GM12878 (cell line): ENCODE measurements around the gene PPP1R10. TPM values are rescaled to one million over a fixed set of nuclear protein-coding genes. Genes with fewer than 3 reads are reported as not detected.

Source experiments
- ATAC-seq: fragments of 200-7000 bp; cut with Tn5 transposase; 3 replicates; pipeline ENCODE4 v1.9.1; 2020; ENCODE audit warnings: mild to moderate bottlenecking, moderate library complexity
- BruUV-seq: library from RNA; stranded (reverse); fragments of 400-500 nt; replicated peaks from 2 replicates; lab custom pipeline; 2021; lab: Mats Ljungman, UMichigan
- CTCF ChIA-PET: fragments of 300-600 bp; sonication (Branson Sonifier 250); formaldehyde crosslinking; extraction: SDS; loops from one replicate; lab custom pipeline; 2021; ENCODE audit warnings: inconsistent platforms; lab: Yijun Ruan, JAX
- POLR2A ChIA-PET: fragments of 350-600 bp; formaldehyde crosslinking; extraction: SDS; loops from one replicate; lab custom pipeline; 2021; ENCODE audit warnings: inconsistent platforms; lab: Charles Lee
- RAD21 ChIA-PET: fragments of 300-600 bp; sonication (Branson Sonifier 250); formaldehyde crosslinking; loops from one replicate; lab custom pipeline; 2023; ENCODE audit warnings: antibody characterized with exemption; ENCODE audit not compliant: unreplicated experiment; lab: Charles Lee
- SMC1A ChIA-PET: fragments of 300-600 bp; sonication (Branson Sonifier 250); formaldehyde crosslinking; loops from one replicate; lab custom pipeline; 2023; ENCODE audit not compliant: unreplicated experiment, uncharacterized antibody; lab: Charles Lee
- DNase-seq: peaks from one replicate; pipeline ENCODE4 v3.0.0-alpha.2; 2011; ENCODE audit warnings: low read depth, low spot score
- FAIRE-seq: peaks from 3 replicates; lab custom pipeline; 2011; peaks lifted over from hg19 to GRCh38; lab: Jason Lieb, UNC
- H2AFZ ChIP-seq: 2 replicates; pipeline ENCODE4 v1.6.0; 2011; ENCODE audit warnings: low read depth, low read length, control low read depth; ENCODE audit not compliant: control insufficient read depth
- H3K27ac ChIP-seq: 2 replicates; pipeline ENCODE4 v1.5.1; 2011; ENCODE audit warnings: control low read depth; ENCODE audit not compliant: control insufficient read depth, insufficient read depth
- H3K27me3 ChIP-seq, 2 experiments: replicated peaks in 1 of 2; 2 replicates each; pipeline versions ENCODE4 v1.6.0 to v1.6.1; 2011; ENCODE audit warnings: low read length in 1 of 2; ENCODE audit not compliant: control insufficient read depth in 2 of 2, insufficient read depth in 2 of 2
- H3K36me3 ChIP-seq, 2 experiments: 2 replicates each; pipeline ENCODE4 v1.5.1; 2011; ENCODE audit warnings: low read length in 1 of 2; ENCODE audit not compliant: control insufficient read depth in 2 of 2, insufficient read depth in 2 of 2
- H3K4me1 ChIP-seq: 2 replicates; pipeline ENCODE4 v1.6.1; 2011; ENCODE audit warnings: mild to moderate bottlenecking, low read length, moderate library complexity, mixed read lengths; ENCODE audit not compliant: control insufficient read depth, insufficient read depth
- H3K4me2 ChIP-seq: 2 replicates; pipeline ENCODE4 v1.6.0; 2011; ENCODE audit warnings: control low read depth; ENCODE audit not compliant: control insufficient read depth, insufficient read depth
- H3K4me3 ChIP-seq: fragments of 200-600 bp; sonication (generic); 2 replicates; pipeline ENCODE4 v1.5.1; 2016
- H3K79me2 ChIP-seq: 2 replicates; pipeline ENCODE4 v1.6.0; 2011; ENCODE audit warnings: low read length; ENCODE audit not compliant: control insufficient read depth, insufficient read depth
- H3K9ac ChIP-seq: 2 replicates; pipeline ENCODE4 v1.8.0; 2011; ENCODE audit warnings: low read length, control low read depth, mixed read lengths; ENCODE audit not compliant: control insufficient read depth, insufficient read depth
- H3K9me3 ChIP-seq: replicated peaks from 3 replicates; pipeline ENCODE4 v1.5.1; 2011; ENCODE audit warnings: mild to moderate bottlenecking, low read length; ENCODE audit not compliant: control insufficient read depth, insufficient read depth
- H4K20me1 ChIP-seq: 2 replicates; pipeline ENCODE4 v1.6.0; 2011; ENCODE audit not compliant: control insufficient read depth, insufficient read depth
- BACH1 ChIP-seq: fragments of 450-650 bp; IDR thresholded peaks from 2 replicates; pipeline ENCODE4 v1.6.1; 2017; ENCODE audit warnings: mild to moderate bottlenecking, borderline replicate concordance
- BCLAF1 ChIP-seq: fragments of 450-650 bp; IDR thresholded peaks from 2 replicates; pipeline ENCODE4 v1.6.1; 2017; ENCODE audit warnings: antibody characterized with exemption, mild to moderate bottlenecking, moderate library complexity
- CUX1 ChIP-seq: IDR thresholded peaks from 2 replicates; pipeline ENCODE4 v1.6.1; 2012; ENCODE audit warnings: improper control_type of control experiment, low read depth, low read length; ENCODE audit not compliant: insufficient replicate concordance
- HDGF ChIP-seq: fragments of 450-650 bp; IDR thresholded peaks from 2 replicates; pipeline ENCODE4 v1.6.1; 2016; ENCODE audit warnings: antibody characterized with exemption
- IRF3 ChIP-seq: fragments of 450-650 bp; IDR thresholded peaks from 2 replicates; pipeline ENCODE4 v1.6.1; 2014; ENCODE audit warnings: mild to moderate bottlenecking
- KDM1A ChIP-seq: fragments of 200-600 bp; sonication (generic); IDR thresholded peaks from 2 replicates; pipeline ENCODE4 v1.6.1; 2016; ENCODE audit warnings: borderline replicate concordance
- NFIC ChIP-seq: IDR thresholded peaks from 2 replicates; pipeline ENCODE4 v1.6.1; 2012; ENCODE audit warnings: low read depth, mild to moderate bottlenecking, inconsistent platforms, low read length, moderate library complexity
- NFXL1 ChIP-seq: fragments of 450-650 bp; IDR thresholded peaks from 2 replicates; pipeline ENCODE4 v1.6.1; 2017; ENCODE audit warnings: antibody characterized with exemption, mild to moderate bottlenecking, borderline replicate concordance
- POLR2AphosphoS2 ChIP-seq: IDR thresholded peaks from 2 replicates; pipeline ENCODE4 v1.6.1; 2011; ENCODE audit warnings: low read depth, mild to moderate bottlenecking, low read length, improper control_type of control experiment, moderate library complexity
- ZSCAN29 ChIP-seq: fragments of 450-650 bp; IDR thresholded peaks from 2 replicates; pipeline ENCODE4 v1.6.1; 2017; ENCODE audit warnings: mild to moderate bottlenecking, moderate library complexity
- WGBS: methylation state at CpG from one replicate; pipeline ENCODE4 v1.1.6; 2016; ENCODE audit warnings: low lambda C conversion rate; ENCODE audit not compliant: insufficient replicate concordance, insufficient coverage; ENCODE audit errors: missing lambda C conversion rate; 5-methylcytosine and 5-hydroxymethylcytosine counted together
- in situ Hi-C: fragments of 300-500 bp; cut with MboI; formaldehyde crosslinking; loops from 9 replicates; pipeline ENCODE4 v1.14.3; 2018; ENCODE audit warnings: mixed read lengths
- intact Hi-C: fragments of 100-400 bp; cut with micrococcal nuclease; formaldehyde crosslinking; loops from one replicate; pipeline ENCODE4 v1.14.2; 2022; ENCODE audit not compliant: unreplicated experiment
- polyA plus RNA-seq, 11 experiments: library from polyadenylated mRNA; depleted of rRNA in 4 of 11; unstranded in 6 of 11; stranded (reverse) in 5 of 11; fragments of >200 nt; fragmentation: Nextera tagmentation in 4 of 11; fragmentation: Illumina TruSeq in 1 of 11; extraction: Ambion mirVana in 4 of 11; extraction: Trizol in 1 of 11; gene quantifications; 1 replicate in 1 of 11; 2 replicates in 10 of 11; pipeline versions ENCODE4 v1.2.1 to v1.2.3, GENCODE V29; 2011 to 2016; ENCODE audit warnings: inconsistent platforms in 2 of 11, missing spikeins in 2 of 11, low read depth in 1 of 11
- total RNA-seq, 4 experiments: library from RNA; depleted of rRNA in 3 of 4; stranded (reverse); fragments of >200 nt in 3 of 4; fragmentation: Illumina TruSeq in 1 of 4; extraction: Trizol in 1 of 4; gene quantifications; 2 replicates each; pipeline versions ENCODE4 v1.2.1 to v1.2.3, GENCODE V29; 2013 to 2021

Gene PPP1R10
- total and polyA plus RNA-seq, 10 of the 15 experiments (the other 5 are each of a cell fraction or from before 2014, with no cell fraction given) = 11.3 to 83.8 (median 41.2) TPM

DNA sequence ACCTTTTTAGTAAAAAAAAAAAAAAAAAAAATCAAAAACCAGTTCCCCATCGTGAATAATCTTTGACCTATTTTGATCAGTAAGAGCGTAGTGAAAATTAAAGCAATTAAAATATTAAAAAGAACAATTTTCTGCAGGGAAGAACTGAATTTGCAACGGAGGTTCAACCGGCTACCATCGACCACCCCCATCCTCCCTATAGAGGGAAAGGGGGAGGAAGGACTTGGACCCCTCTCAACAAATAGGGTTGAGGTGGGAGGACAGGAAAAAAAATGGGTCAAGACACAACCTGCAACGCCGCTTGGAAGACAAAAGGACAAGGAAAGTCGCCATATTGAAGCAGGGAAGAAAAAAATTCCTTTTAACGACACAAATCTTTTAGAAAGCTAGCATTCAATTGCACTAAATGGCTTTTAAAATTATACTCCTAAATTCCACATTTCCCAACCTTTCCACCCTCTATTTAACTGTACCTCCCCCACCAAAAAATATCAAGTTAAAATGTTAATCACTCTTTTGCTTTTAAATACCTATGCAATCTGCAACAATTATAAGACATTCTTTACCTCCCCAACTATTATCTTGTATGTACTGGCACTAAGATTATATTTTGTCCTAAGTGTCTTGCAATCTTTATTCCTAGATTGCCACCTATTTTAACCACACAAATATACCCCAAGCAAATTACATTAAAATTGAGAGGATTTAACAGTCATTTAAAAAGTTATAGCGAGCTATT is 1.7 kb downstream of the PPP1R10 start (continued):
- TF ChIP-seq NFIC (peak; percentile 21), NFXL1 (no peak), BCLAF1 (peak; percentile 37; the same call in 1 of the 2 replicates), KDM1A (no peak), POLR2AphosphoS2 (peak; percentile 97; the same call in 1 of the 2 replicates), BACH1 (peak; percentile 89), ZSCAN29 (0 out of 2 replicates have a peak, but pooled peaks have one; percentile 25)

DNA sequence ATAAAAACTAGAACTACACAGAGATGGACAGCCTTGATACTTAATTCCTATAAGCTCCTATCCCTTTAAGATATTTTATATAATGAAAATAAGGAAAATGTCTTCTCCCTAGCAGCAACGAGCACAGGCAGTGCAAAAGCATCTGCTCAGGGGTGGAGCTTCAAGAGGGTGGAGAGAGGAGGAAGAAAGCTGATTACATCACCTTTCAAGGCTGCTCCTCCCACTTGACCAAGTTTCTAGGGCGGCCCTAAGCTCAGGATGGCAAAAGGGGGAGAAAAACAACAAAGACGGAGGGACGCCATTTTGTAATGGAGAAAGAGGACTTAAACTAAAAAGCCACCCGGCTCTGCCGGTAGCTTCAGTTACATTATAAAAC is 2.2 kb downstream of the PPP1R10 start:
- H3K27me3 ChIP-seq = no peaks in the 10 kb centered on the region
- peaks cover 3 to 35% of the 10 kb centered on the region in 2 experiments for H3K36me3 ChIP-seq
- POLR2A ChIA-PET = interaction anchor here (0.5 to 3.1 kb wide), 40 partner anchors 8 to 1989 kb away, joined by 3 to 16 read pairs (median 4); partner anchors contain the start of genes ABCF1, GNL1, GTF2H4 and MDC1
- WGBS = 0% methylated on average over 6 of the region's 6 CpGs
- peak; percentile 95 for FAIRE-seq
- CTCF ChIA-PET = interaction anchor here (0.7 to 4.2 kb wide), 17 partner anchors 17 to 880 kb away, joined by 3 to 41 read pairs (median 5); partner anchors contain the start of gene ABCF1
- intact Hi-C loops (no loop called here), in situ Hi-C loops (loop anchor here (5.0 kb wide), 1 partner anchor 102 kb away; the partner anchor contains the start of gene MDC1)
- BruUV-seq = no TSS peak
- no peaks in the 10 kb centered on the region; the same call in 2 of the 3 replicates for H3K9me3 ChIP-seq
- peak; percentile 79 for ATAC-seq
- H3K79me2 ChIP-seq = peaks cover 62% of the 10 kb centered on the region
- H4K20me1 ChIP-seq = 0 out of 2 replicates have a peak, but pooled peaks cover 6% of the 10 kb centered on the region
- peak overlapping the region; percentile 99 for H3K27ac ChIP-seq
- RAD21 ChIA-PET = interaction anchor here (0.7 to 2.4 kb wide), 13 partner anchors 16 to 299 kb away, joined by 3 to 8 read pairs (median 4); partner anchors contain the start of genes DDR1 and VARS2
- H2AFZ ChIP-seq = no peak overlapping the region
- peak overlapping the region; percentile 94 for H3K4me2 ChIP-seq
- peak overlapping the region; percentile 75 for H3K4me3 ChIP-seq
- peaks cover 3% of the 10 kb centered on the region for H3K4me1 ChIP-seq
- peak; percentile 90 for DNase-seq
- SMC1A ChIA-PET = interaction anchor here (0.6 to 3.5 kb wide), 19 partner anchors 14 to 299 kb away, joined by 3 to 19 read pairs (median 4); partner anchors contain the start of genes DHX16, PRR3 and VARS2
- peak overlapping the region; percentile 100 for H3K9ac ChIP-seq
- TF ChIP-seq CUX1 = peak; percentile 20
- TF ChIP-seq HDGF = 0 out of 2 replicates have a peak, but pooled peaks have one; percentile 11
- no peak for TF ChIP-seq IRF3
